GM21367 (cell line): ENCODE results near the gene MICB.
"Not testable (repeated sequence)": the region's sequence is repeated elsewhere in the genome, so short reads cannot be mapped to it uniquely, and the experiment has no call there.

Experiments used
- ATAC-seq: cut with Tn5 transposase; IDR thresholded peaks from one replicate; pipeline ENCODE4 v1.9.1; 2021; ENCODE audit not compliant: unreplicated experiment

Gene MICB

DNA sequence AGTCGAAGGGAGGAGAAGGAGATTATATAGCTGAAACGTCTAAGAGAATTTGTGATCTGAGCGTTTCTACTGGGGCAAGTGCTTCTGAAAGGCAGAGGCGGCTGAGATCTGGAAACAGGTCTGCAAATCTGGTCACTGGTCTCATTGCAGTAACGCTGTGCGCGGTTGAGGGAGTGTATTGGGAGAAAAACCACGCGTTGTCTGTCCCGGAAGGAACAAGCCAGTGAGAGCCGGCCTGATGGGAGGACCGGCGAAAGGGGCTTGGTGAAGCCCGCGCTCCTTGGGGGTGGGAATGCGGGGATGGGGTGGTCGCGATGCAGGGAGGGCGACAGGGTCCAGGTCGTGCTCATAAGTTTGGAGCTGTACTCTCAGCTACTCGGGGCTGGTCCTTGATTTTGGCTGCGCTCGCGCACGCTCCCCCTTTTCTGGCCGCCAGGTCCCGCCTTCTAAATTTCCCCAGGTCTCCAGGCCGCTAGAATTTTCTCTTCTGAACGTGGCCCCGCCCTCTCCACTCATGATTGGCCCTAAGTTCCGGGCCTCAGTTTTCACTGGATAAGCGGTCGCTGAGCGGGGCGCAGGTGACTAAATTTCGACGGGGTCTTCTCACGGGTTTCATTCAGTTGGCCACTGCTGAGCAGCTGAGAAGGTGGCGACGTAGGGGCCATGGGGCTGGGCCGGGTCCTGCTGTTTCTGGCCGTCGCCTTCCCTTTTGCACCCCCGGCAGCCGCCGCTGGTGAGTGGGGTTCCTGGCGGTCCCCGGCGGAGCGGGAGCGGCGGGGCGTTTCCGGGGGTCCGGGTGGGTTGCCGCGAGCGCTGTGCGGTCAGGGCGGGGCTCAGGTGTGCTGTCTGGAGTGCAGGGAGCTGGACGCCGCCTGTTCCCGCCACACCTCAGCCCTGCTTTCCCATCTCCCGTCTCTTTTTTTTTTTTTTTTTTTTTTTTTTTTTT lies at the start of gene MICB:
Gene MICB, plus strand, starts transcription at position 615 of the 946 bp plus-strand sequence. Its CDS starts 49 bp downstream, at position 664.
- ATAC-seq = peak; percentile 28

DNA sequence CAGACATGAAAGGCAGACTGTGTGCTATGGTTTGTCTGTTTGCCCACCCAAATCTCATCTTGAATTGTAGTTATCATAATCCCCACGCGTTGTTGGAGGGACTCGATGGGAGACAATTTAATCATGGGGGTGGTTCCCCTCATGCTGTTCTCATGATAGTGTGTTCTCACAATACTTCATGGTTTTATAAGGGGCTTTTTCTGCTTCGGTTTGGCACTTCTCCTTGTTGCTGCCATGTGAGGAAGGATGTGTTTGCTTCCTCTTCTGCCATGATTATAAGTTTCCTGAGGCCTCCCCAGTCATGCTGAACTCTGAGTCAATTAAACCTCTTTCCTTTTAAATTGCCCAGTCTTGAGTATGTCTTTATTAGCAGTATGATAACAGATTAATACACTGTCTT lies 47.2 kb upstream of the MICB start:
- no peak for ATAC-seq

DNA sequence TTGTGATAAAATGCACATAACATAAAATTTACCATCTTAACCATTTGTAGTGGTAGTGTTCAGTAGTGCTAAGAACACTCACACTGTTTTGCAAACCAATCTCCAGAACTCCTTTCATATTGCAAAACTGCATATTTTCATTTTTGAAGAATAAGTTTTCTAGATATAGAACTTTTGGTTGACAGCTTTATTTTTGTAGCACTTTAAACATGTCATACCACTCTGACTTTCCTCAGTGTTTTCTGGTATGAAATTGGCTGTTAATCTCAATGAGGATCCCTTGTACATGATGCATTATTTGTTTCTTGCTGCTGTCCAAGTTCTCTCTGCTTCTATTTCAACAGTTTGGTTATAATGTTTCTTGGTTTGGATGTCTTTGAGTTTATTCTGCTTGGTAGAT lies 45.1 kb upstream of the MICB start:
- ATAC-seq = no peak

DNA sequence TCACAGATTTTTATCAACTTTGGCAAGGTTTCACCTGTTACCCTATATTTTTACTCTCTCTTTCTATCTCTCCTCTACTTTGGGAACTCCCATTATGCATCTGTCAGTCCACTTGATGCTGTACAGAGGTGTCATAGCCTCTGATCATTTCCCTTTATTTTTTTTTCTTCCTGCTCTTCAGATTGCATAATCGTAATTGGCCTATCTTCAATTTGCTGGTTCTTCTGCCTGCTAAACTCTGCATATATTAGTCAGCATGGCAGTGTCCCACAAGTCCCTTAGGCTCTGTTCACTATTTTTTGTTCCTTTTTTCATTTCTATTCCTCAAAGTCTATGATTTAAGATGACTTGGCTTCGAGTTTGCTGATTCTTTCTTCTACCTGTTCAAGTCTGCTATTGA lies 44.7 kb upstream of the MICB start:
- ATAC-seq = no peak

DNA sequence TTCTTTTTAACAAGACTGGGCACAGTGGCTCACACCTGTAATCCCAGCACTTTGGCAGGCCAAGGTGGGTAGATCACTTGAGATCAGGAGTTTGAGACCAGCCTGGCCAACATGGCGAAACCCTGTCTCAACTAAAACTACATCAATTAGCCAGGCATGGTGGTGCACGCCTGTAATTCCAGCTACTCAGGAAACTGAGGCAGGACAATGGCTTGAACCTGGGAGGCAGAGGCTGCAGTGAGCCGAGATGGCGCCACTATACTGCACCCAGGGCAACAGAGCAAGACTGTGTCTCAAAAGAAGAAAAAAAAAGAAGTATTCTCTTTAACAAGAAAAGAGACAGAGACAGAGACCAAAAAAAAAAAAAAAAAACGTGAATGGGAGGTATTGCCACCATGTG lies 38.1 kb upstream of the MICB start:
- ATAC-seq = not testable (repeated sequence)

DNA sequence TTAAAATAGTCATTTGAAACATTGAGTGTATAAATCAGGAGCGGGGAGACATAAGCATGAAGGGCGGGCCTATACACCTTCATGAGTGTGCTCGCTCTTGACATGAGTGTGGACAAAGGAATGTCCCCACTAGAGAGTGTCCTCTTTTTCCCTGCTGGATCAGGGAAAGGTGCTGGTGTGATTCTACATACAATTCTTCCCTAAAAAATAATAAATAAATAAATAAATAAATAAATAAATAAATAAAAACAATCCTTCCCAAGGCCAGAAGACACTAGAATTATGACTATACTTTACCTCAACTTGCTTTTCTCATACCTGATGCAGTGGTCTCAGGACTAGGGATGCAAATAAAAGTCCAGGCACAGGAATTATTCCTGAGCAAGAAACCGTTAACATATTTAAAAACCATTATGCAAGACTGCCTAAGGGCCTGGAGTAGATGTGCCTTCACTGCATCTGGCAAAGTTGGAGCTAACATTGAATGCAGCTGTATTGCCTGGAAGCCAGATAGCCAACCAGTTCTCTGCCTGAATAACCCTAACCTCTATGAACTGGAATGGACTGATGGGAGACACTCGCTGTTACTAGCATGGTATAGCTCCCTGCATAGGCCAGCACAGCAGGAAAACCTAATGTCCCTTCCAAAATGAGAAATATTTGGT lies 37.5 kb upstream of the MICB start:
- ATAC-seq = no peak

DNA sequence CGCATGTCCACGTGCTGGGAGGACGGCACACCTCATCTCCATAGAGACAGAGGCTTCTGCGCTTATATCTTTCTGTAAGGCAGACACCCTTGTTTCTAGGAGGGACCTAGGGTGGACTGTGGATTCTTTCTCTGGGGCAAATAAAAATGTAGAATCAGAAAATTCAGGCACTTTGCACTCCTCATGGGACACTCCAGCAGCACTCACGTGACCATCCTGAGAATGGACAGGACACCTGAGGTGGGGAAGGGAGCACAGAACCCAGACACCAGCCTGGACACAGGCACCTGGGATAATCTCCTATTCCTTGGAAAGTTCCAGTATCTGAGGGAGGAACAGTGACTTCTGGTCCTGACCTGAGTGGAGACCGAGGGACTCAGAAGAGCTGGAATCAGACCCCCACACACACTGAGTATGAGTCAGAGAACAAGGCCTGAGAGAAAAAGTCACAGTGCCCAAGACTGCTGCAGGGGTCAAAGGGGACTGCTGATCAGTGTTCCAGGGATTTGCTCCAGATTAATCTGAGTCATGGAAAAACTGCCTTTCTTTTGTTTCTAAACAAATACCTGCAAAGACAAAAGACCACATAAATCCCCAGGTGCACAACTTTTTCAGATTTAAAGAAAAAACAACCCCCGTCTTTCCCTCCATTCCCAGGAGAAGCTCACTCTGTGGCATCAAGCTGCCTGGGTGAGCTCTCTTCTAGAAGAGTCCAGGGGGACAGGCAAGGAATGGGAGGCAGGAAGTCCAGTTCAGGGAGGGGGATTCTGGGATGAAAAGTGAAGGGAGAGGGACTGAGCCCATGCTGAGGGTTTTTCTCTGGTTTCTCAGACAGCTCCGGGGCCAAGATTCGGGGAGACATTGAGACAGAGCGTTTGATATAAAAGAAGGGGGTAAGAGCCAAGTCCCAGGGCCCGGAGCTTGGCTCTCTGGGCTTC lies 35.6 kb upstream of the MICB start:
- no peak for ATAC-seq

DNA sequence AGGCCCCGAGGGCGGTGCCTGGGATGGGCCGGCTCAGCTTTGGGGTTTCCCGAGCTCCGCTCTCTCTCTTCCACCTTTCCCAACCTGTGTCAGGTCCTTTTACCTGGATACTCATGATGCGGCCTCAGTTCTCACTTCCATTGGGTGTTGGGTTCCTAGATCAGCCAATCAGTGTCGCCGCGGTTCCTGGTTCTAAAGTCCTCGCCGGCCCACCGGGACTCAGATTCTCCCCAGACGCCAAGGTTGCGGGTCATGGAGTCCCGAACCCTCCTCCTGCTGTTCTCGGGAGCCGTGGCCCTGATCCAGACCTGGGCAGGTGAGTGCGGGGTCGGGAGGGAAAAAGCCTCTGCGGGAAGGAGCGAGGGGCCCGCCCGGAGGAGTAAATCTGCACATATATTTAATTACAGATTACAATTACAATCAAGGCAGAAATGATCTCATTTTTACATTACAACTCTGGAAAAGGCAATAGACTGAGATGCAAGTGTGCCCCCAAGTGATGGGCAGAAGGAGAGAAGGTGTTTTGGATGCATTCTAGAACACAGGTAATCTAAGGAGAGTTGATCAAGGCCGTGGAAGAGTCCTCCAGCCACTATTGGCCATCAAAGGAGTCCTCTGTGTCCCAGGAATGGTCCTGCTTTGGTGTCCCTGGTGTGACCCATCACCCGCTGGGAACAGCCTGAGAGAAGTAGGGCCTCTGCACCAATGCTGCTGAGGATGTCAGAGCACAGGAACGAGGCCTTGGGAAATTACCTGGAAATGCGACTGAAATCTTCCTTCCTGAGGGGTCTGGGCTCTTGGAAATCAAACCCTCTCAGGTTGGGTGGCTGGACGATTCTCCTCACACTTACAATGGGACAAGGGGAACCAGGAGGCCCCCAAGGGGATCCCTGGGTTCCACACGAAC lies 34.7 kb upstream of the MICB start:
- peak; percentile 71 for ATAC-seq

DNA sequence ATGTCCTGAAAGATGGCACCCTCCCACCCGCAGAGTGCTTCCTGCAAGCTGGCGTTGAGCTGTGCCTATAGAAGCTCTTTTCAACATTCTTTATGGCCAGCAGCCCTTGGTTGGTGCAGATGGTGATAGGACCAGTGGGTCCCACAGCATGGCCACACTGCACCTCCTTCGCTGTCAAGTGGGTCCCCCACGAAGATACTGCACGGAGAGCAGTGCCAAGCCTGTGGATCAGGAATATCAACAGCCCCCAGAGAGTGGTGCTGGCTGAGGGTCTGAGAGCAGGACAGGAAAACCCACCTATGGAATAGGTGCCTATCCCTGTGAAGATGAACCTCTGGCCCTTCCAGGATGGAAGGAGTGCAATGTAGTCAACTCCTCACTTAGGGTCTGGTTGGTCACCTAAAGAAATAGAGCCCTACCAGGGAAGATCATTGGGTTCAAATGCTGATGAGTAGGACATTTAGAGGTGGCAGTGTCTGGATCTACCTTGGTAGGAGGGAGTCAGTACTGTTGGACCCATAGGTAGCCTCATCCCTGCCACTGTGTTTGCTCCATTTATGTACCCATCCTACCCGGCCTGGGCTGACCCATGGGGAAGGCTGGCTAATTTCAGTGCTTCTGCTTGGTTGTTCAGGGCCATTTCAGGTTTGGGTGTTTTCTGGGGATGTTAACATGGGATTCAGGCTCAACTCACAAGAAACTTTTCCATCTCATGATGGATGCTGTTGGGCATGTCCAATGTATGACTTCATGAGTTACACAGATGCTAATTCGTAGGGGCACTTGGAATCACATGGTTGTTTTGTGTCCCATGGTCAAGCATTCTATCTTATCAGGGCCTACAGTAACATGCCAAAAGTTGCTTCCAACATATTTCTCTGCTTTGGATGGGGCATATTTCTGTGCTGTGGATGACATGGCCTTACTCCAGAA lies 33.4 kb upstream of the MICB start:
- no peak for ATAC-seq

DNA sequence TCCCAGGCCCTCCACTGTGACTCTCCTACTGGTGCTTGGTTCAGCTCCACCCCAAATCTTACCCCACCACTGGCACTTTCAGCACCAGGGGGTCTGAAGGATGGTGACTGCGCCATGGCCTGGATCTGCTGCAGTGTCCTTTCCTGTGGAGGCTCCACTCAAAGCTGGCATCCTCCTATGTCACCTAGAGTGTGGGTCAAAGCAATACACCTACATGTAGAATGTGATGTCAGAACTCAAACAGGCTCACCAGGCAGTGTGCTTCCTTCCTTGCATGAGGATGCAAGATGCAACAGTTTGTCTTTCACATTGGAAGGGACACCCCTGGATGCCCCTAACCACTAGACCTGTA lies 32.8 kb upstream of the MICB start:
- no peak for ATAC-seq

DNA sequence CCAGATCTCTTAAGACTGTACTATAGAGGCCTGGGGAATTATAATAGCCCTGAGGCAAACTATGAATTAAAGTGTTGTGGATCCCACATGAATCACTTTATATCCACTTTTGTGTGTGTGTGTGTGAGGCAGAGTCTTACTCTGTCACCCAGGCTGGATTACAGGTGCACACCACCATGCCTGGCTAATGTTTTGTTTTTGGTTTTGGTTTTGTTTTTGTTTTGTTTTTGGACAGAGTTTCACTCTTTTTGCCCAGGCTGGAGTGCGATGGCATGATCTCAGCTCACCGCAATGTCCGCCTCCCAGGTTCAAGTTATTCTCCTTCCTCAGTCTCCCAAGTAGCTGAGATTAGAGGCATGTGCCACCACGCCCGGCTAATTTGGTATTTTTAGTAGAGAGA lies 32.2 kb upstream of the MICB start:
- no peak for ATAC-seq

DNA sequence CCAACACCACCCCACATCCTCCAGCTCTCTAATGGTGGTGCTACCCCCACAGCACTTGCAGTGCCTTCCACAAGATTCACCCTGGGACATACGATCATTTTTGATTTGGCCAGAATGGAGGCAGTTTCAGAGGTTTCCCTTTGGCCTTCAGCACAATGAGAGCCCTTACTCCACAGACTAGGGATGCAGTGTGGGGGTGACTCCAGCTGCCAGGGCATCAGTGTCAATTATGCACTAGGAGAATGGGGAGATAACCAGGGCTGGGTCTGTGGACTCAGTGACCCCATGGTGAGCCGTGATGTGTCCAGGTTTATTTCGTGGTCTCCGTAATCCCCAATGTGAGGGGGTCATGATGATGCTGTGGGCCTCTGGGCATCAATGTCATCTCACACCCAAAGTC lies 31.5 kb upstream of the MICB start:
- ATAC-seq = no peak

DNA sequence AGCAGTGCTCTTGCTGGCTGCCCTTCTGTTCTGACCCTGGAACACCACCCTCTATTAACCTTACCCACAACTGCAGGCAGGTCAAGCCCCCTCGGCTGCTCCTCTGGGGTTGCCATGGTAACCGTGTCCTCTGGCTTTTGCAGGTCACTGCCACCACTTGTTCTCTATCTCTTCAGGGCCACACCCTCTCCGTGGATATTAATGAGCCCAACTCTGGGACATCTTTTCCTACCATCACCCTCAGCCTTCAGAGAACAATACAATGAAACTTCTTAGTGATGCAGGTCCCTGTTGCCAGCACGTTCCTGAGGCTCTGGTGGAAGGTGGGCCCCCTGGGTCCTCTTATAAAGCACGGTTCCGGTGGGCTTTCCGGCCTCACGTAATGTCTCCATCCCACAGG lies 30.8 kb upstream of the MICB start:
- ATAC-seq = no peak

DNA sequence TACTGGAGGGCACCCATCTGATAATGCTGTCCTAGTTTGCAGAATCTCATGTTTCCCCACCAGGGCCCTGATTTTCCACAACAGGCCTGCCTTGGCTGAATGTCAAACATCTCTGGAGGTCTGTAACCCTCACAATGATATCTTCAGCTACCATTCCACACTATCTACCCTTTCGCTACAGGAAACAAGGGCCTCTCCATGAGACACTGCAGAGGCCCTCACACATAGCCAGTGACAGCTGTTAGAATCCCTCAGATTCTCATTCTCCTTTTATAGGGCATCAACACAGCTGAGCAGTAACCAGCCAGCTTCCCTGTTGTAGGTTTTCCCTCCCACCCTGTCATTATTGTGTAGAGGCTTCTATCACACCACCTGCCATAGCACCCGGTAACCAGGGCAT lies 29.6 kb upstream of the MICB start:
- no peak for ATAC-seq

DNA sequence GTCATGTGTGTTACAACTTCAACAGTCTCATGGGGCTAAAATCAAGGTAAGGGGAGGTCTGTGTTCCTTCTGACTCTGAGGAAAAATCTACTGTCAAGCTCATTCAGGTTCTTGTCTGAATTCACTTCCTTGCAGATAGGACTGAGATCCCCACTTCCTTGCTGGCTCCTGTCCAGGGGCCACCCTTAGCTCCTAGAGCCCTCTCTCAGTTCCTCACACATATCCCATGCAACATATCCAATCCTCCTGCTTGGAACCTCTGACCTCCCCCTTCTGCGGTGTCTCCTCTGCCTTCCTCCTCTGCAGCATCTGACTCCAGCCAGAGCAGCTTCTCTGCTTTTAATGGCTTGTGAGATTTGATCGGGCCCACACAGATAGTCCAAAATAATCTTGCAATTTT lies 27.1 kb upstream of the MICB start:
- no peak for ATAC-seq

DNA sequence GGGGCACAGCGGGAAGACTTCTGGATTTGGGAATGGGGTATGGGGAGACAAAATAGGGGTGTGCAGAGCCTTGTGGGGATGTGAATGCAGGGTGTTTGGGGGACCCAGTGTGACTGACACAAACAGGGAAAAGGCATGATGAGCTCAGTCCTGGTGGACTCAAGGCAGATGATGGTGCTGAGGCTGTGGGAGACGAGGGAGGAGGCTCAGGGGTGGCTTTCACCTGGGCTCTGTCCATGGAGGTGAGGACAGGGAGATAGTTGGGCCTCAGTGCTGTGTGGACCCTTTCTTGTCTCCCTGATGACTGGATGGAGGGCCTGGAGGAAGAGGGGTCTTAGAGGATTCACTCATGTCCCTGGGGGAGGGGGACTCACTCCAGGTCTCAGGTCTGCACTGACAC lies 26.2 kb upstream of the MICB start:
- ATAC-seq = no peak

DNA sequence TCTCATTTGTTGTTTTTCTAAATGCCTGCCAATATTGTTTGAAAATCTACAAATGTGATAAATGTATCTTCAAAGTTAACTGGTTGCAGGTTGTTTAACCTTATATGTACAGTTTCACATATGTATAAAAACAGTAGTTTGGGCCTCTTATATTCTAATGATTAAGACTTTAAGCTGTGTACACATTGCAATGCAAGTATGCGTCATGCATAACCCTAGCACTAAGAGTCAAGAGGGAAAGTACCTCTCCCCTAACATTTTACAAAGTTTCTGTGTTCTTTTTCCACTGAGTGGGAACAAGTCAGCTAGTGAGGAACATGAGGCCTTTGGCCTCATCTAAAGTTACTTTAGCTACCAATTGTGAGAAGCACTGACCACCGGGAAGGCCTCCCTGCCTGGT lies 25.7 kb upstream of the MICB start:
- no peak for ATAC-seq

DNA sequence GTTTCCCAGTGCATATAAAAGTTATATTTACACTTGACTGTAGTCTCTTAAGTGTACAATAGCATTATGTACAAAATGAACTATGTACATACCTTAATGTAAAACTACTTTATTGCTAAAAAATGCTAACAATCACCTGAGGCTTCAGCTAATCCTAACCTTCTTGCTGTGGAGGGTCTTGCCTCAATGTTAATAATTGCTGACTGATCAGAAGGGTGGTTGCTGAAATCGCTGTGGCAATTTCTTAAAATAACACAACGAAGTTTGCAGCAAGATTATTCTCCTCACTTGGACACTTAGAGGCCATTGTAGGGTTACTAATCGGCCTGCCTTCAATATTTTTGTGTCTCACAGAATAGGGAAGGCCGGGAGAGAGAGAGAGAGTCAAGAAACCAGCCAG lies 24.7 kb upstream of the MICB start:
- ATAC-seq = no peak
